Stimulated activated CD4-positive, alpha-beta T cell treated with anti-CD3 and anti-CD28 coated beads, Interleukin-4, amount 100 ng/mL, for 4 hours (primary cell): ENCODE results near the gene RIN2.

Experiments used
- DNase-seq, 2 experiments: peaks; one replicate each; pipeline ENCODE4 v3.0.0-alpha.2; 2020

The RIN2 gene

DNA sequence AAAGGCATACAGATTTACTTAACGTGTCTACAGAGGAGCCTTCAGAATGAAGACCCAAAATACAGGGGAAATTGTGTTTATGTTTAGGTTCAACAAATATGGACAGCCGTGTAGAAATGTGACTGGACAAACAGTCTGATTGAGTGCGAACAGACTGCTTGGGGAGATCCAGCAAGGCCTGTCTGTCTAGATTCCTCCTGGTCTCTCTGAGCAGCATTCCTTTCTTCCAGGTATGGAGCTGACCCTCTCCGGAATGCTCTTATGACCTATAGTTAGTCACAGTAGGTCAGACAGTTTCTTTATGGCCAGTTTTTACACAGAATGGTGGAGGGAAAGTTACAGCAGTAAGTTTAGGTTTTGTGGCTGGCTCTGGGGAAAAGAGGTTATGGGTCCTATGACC lies 9.0 kb downstream of the RIN2 start:
- DNase-seq: no peak

DNA sequence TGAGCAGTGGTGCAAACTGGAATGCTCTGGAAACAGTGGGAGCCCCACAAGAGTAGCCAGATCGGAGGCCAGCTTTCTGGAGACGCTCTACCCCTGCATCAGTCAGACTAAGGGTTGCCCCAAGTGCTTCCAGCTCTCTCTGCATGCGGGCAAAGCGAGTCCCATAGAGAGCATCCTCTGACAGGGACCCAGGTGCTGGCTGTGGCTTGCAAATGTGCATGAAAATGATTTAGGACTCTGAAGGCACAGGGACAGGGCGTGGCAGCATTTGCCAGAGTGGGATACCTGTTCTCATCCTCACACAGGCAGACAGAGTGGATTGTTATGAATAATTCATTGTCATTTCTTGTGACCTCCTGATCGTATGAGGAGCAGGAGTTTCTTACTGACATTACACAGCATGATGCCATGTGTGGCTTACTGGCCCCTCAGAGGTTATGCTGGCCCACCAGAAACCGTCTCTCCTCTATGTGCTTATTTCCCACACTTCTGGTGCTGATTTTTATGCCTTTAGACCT lies 10.3 kb downstream of the RIN2 start:
- DNase-seq: no peak

DNA sequence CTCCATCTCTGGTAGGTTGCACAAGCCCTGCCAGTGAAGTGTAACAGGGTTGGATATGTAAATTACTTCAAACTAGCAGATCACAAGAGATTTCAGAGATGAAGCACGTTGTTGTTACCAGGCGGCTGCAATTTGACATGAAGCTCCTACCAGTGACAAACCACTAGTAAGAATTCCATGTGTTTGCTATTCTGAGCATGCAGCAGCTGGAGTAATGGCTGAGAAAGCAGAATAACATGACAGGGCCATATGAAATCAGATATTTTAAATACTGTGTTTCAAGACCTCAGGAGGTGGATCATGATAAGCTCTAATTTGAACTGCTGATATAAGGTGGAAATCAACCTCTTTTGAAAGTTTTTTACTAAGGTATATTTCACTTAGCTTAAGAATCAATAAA lies 11.4 kb downstream of the RIN2 start:
- no peak for DNase-seq

DNA sequence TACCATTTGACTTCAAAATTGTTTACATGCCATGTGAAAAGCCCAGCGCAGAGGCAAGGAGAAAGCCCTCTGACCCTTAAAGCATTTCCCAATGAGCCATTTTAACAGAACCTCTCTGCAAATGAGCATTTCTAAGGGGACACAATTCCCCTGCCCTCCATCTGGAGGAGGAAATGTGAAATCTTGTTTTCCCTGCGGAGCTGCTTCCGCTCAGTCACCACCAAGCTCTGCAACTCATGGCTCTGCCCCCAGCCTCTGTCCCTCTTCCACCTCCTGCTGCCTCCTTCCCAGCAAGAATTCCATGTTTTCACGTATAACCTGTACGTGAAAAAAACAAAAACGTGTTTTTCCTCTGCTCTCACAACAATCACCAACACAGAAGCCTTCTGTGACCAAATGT lies 12.3 kb downstream of the RIN2 start:
- no peak for DNase-seq

DNA sequence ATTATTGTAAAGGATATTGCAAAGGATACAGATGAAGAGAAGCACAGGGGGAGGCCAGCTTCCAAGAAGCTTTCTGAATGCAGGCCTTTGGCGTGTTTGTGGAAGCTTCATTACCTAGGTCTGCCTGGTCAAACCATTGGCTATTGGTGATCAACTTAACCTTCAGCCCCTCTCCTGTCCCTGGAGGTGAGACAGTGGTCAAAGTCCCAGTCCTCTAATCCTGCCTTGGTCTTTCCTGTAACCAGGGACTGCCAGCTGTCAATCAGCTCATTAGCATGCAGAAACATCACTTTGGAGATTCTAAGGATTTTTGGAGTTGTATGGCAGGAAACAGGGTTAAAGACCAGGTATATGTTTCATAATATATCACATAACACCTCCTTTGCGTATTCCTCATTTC lies 13.0 kb downstream of the RIN2 start:
- DNase-seq: no peak

DNA sequence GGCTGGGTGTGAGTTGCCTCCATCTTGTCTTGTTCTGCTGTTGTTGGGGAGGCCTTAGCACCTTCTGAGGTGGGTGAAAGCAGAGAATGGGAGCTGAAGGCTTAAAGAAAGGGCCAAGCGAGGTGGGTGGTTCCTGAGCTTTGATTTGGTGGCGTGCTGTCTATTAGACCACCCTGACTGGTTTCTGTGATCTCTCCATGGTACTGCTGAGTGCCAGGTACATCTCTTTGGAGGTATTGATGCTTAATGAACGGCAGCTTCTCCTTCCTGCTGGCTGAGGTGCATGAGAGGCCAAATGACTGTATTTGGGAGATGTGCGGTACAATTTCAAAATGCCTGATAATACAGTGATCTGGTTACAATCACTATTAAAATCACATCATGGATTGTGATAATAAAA lies 15.4 kb downstream of the RIN2 start:
- no peak for DNase-seq

DNA sequence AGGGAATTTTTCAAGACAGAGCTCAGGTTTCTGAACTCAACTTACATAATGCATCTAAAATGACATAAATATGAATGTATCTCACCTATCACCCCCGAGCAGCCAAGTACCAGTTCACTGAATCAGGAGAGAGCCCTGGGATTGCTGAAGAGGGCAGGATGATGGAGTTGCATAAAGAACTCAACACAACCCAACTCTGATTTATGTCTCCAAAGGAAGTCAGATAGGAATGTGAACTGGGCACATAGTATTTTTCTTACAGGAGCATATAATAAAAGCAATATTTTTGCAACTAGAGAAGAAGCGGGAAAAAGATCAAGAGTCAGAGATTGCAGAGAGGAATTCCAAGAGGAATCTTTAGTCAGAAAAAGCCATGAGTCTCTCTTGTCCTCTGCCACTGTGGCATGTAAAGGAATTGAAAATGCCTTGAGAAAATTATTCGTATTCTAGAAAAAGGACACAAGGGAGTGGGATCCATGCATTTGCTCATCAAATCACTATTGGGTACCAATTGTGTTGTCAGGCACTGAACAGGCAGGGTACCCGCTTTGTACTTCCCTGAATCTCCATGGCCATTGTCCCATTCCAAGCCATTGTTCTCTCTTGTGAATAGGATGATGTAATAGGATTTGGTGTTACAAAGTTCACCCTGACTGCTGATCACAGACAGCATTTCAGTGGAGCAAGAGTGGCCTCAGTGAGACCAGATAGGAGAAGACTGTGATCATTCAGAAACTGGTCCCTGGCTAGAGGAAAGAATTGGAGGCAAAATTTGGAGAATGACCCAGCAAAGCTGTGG lies 16.3 kb downstream of the RIN2 start:
- no peak for DNase-seq

DNA sequence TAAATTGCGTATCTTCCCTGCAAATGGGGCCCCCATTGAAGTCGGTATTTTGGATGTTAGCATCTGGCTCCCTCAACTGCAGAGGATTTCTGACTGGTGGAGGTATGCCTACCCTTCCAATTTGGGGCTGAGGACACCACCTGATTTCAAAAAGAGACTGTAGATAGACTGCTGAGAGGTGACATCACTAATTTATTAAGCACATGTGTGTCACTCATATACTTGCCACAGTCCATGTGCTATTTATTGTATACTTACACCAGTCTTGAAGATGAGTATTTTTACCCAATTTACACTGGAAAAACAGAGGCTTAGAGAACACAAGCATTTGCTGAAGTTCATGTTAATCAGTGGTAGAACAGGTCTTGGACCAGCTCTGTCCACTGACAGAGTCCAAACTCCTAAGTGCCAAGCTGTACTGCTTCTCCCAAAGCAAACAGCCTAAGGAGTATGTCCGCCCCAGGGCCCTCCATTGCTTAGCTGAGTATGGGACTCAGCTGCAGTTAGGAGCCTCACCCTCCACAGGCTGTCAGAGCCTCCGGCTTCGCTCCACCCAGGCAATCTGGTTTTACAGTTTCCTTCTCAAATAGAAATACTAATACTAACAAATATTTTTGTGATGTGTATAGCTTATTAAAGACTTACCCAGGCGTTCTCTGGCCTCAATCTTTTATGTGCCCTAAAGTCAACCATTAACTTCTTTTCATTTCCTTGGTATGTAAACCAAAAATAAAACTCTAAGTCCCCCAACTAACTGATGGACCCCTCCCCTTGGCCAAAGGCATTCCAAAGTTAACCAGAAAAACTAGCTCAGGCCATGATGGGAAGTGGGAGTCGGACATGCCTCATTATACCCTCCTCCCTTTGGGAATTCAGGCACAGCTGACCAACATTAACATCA lies 17.5 kb downstream of the RIN2 start:
- DNase-seq: no peak

DNA sequence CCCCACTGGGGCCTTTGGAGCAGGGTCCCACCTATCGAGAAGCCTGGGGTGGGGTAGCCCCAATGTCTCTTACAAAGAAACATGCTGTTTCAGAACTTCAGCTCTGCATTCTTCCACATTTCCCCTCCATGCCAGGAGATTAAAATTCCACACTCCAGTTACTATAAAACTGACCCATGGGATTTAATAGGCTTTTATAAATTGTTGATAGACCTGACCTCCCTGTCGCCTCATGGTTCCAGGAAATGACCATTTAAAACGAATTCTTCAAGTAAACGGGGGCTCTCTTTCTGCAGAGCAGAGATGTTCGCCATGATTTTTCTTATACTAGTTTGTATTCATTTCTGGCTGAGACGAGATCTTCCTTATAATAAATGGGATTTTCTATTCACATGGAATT lies 19.3 kb downstream of the RIN2 start:
- DNase-seq: no peak

DNA sequence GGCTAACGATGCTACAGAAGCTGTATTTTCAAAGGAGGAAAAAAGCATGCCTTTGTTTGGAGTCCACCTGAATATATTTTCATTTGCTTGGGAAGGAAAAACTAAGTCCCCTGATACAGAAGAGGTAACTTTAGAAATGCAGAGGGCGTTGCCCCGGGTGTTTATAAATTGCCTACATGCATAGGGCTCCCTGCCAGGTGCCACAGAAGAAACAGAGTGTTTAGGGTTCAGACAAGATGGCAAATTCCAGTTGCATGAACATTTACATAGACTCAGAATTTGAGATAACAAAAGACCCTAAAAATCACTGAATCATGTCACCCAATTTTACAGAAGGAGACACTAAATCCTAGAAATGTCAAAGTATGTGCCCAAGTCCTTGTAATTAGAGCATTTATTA lies 19.9 kb downstream of the RIN2 start:
- DNase-seq: no peak

DNA sequence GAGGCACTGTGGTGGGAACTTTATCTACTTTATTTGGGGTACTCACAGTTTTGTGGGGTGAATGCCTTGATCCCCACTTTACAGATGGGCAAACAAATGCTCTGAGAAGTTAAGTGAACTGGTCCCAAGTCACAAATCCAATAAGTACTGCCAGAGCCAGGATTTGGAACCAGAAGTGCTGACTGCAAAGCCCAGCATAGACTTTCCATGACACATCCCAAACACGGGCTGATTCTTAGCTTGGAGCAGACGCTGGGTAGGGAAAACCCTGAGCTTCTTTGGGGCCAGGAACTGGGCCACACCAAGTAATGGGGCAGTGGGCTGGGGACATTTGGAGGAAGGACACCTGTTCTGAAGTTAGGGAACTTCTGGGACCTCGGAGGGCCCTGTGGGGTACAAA lies 20.3 kb downstream of the RIN2 start:
- DNase-seq: no peak

DNA sequence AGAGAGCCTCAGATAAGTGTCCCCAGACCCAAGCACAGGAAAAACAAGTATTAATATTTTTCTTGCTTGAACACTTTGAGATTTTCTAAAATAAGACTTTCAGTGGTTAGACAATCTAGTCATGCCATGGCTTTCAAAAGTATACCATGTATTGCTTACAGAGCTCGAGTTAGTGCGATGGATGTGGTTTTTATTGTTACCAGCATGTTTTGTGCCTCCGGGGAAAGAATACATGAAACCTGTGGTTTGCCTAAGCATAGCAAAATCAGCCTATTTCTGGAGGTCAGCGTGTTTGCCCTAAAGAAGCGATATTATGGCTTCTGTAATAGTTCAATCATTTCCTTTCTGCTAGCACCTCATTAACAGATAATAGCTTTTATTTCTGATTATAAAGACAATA lies 21.6 kb downstream of the RIN2 start:
- DNase-seq: no peak

DNA sequence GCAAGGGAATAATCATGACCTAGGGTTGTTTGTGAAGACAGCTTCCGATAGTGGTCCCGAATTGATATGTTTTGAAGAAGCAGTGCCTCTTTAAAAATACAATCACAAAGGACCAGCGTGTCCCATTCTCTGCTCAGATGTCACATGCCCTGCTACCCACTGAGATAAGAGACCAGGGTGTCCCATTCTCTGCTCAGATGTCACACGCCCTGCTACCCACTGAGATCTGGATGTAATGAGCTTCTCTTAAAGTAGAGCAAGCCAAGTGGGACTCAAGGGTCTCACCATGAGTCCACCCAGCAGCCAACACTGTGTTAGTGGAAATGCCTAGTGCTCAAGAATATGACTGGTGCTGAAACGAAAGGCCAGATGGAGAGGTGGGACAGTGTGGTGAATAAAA lies 22.2 kb downstream of the RIN2 start:
- no peak for DNase-seq

DNA sequence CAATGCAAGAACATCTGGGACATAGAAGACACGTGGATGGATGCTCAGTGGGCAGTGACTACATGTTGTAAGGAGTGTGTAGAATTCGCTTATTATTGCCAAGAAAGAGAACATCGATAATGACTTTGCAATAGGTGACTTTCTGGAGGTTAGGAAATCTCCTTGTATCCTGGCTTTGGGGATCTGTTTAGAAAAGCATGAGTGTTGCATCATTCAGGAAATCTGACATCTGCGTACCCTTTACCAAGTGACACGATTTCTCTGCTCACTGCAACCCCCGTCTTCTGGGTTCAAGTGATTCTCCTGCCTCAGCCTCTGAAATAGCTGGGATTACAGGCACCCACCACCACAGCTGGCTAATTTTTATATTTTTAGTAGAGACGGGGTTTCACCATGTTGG lies 23.2 kb downstream of the RIN2 start:
- no peak for DNase-seq

DNA sequence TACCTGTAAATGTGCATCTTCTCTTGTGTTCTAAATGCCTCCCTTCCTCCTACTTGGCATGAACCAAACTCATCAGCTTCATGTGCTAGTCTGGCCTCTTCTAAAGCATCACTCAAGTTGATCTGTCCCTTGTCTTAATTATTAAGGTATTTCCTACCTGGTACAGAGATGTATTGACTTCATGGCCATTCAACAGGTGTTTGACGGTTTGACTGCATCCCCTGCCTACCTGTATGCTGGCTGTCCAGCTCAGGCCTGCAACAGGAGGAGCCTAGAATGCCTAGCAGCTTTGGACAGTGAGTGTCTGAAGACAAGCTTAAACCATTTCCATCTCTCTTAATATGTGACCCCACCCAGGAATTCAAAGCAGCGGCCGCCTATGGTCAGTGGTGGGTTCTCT lies 24.6 kb downstream of the RIN2 start:
- no peak for DNase-seq

DNA sequence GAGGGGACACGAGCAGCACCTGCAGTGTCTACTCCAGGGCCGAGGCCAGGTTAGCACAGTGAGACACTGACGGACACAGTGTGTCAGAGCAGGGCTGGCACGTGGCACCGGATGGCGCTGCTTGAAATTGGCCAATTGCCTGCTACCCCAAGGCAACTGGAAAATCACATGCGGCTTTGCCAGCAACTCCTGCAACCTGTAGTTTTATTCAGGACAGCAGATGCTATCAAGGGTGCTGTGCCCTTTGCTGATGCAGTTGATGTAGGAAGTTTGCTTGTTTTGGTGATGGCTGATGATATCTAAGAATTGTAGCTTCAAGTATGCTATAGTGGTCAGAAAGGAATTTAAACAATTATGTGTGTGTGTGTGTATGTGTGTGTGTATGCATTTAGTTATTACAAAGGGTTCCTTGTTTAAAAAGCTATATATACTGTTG lies 25.9 kb downstream of the RIN2 start:
- DNase-seq: no peak

DNA sequence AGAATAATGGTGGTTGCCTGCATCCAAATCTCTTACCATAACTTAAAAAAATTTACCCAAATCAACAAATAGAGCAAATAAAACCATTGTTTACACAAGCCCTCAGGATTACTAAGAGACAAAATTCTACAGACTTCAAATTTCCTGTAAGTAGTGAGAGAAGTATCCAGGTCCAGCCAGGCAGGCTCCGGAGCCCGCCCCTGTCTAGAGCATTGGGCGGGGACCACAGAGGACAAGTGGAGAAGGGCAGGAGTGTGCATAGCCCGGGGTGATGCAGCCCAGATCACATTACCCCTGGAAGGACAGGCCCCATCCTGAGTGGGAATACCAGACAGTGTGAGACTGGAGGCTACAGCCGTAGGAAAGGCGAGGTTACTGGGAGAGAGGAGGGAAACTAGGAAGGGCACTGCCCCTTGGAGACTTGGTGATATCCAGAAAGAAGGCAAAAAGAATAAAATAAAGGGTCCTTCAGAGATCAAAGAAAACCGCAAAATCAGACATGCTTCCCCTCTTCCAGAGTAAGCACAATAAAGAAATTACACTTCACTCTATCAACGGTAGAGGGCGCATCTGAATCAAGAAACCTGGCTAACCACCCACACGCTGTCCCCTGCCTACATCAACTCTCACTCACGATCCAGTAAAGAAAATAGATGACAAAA lies 26.6 kb downstream of the RIN2 start:
- no peak for DNase-seq

DNA sequence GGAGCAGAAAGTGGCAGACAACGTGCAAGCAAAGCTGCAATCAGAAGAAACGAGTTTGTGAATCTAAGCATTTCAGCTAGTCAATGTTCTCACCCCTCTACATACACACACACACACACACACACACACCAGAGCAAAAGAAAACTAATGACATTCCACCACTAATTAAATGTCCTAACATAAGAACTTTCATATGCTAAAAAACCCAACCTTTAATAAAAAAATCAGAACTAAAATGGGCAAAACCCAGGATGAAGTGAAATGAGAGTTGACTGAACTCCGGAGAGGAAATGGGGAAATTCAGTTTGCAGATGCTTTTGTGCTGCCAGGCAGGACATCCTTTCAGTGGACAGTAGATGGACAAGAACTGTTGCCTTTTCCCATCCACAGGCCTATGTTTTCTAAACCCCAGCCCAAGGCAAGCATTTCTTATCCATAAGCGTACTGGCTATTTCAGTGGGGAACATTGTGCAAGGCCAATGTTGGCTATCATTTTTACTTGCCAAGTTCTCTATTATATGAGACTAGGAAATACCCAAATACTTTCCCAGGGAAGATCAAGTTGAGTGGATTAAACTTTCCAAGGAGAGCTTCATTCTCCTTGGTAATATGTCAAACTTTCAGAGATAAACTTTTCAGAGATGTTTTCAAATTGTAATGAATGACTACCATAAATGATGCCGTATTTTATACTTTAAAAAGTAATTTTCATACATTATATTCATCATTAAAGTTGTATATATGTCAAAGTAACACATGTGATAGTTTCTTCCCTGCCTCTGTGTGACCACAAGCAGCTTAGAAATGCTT lies 27.3 kb downstream of the RIN2 start:
- no peak for DNase-seq

DNA sequence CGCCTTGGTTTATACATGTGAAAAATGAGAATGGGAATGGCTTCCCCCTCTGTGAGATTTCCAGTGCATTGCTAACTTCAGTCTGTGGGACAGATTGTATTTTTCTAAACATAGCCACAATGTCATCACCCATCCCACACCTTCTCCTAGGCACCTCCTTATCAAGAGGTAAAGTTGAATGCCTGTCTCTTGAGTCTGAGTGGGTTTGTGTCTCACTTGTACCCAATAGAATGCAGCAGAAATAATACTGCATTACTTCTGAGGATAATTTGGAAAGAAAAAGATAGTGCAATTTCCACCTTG lies 27.9 kb downstream of the RIN2 start:
- DNase-seq: no peak

DNA sequence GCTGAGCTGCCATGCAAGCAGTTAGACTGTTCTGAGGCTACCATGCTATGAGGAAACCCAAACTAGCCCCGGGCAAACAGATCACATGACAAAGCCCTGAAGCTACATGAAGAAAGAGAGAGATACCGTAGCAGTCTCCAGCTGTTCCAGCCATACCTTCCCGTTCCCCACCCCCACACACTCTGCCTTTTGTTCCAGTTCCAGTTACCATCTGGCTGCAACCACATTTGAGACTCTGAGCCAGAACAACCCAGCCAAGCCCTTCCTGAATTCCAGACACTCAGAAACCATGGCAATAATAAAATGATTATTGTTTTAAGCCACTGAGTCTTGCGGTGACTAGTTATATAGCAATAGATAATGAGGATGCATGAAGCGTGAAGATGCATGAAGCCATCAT lies 28.3 kb downstream of the RIN2 start:
- DNase-seq: no peak

DNA sequence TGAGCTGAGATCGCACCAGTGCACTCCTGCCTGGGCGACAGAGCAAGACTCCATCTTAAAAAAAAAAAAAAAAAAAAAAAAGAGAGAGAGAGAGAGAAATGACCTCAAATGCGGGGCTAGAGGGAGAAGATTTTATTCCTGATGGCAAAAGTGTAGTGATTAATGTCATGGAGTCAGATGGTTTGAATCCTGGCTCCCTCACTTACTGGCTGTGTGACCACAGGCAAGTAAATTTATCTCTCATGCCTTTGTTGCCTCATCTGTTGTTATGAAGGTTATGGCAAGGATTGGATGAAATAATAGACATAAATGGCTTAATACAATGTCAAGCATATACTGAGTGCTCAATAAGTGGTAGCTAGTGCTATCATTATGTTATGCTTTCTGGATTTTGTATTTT lies 29.3 kb downstream of the RIN2 start:
- no peak for DNase-seq

DNA sequence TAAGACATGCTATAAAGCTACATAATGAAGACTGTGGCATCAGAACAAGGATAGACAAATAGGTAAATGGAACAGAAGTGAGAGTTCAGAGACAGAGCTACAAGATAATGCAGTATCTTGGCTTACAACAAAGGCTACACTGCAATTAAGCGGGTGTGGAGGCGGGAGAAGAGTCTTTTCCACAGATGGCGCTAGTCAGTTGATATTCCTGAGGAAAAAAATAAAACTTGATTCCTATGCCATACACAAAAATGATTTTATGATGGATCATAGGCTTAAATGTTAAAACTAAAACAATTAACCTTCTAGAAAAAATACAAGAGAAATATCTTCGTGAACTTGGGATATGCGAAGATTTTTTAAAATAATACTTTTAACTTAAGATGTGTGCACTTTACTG lies 31.0 kb downstream of the RIN2 start:
- DNase-seq: no peak

DNA sequence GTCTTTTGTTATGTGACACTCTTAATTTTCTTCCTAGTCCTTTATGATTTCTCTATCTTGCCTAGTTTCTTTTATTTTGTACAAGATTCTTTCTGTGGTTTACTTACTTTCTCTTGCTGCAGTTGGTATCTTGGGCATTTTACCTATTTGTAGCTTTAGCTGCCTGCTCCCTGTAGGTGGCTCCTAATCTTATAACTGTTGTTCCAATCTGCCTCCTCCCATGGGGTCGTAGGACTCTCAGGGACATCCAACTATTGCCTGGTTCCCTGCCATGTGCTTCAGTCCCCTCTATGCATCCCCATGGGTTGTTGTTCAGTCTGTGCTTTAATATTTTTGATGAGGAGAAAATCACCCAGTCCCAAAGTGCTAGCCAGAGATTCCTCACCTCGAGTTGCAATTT lies 31.4 kb downstream of the RIN2 start:
- no peak for DNase-seq
